T-helper 1 cell treated with Interleukin-12 subunit alpha and Interleukin-12 subunit beta and Interleukin-4 antibody, amounts not matched to agents 30 μg/mL and 1 μg/mL, for 36 hours (primary cell): ENCODE measurements around the gene MEA1.
A peak's percentile ranks its signal among the peaks of the same experiment; 100 is the strongest.

Experiments
- H3K27ac Mint-ChIP-seq: one replicate; pipeline ENCODE4 v1.8.0; 2021; ENCODE audit warnings: mild to moderate bottlenecking, mixed read lengths
- H3K27me3 Mint-ChIP-seq: one replicate; pipeline ENCODE4 v1.8.0; 2021; ENCODE audit warnings: low read depth, mixed read lengths
- H3K36me3 Mint-ChIP-seq: one replicate; pipeline ENCODE4 v1.8.0; 2021; ENCODE audit warnings: low read depth, mixed read lengths
- H3K4me1 Mint-ChIP-seq: one replicate; pipeline ENCODE4 v1.8.0; 2021; ENCODE audit warnings: low read depth, mixed read lengths
- H3K4me3 Mint-ChIP-seq: one replicate; pipeline ENCODE4 v1.8.0; 2021; ENCODE audit warnings: mild to moderate bottlenecking, moderate library complexity, mixed read lengths
- H3K9me3 Mint-ChIP-seq: one replicate; pipeline ENCODE4 v1.8.0; 2021; ENCODE audit warnings: mixed read lengths

Gene MEA1

GRCh38 chr6:42978839-42979522, 34.8 kb downstream of the MEA1 start, which contains the start of gene PEX6:
TSS of gene PEX6 (minus strand) at chr6:42979181. CDS start at chr6:42979150, 31 bp downstream.
- Mint-ChIP-seq H3K4me1 (peaks cover 32% of the 10 kb centered on the region), H3K36me3 (peaks cover 8% of the 10 kb centered on the region), H3K27me3 (no peaks in the 10 kb centered on the region), H3K9me3 (no peaks in the 10 kb centered on the region), H3K27ac (peak within 1 kb of the TSS; percentile 96), H3K4me3 (peak within 1 kb of the TSS; percentile 88)

GRCh38 chr6:42978487-42978838, 35.3 kb downstream of the MEA1 start:
- Mint-ChIP-seq H3K27me3 (no peaks in the 10 kb centered on the region), H3K4me3 (peak overlapping the region; percentile 88), H3K27ac (peak overlapping the region; percentile 81), H3K36me3 (peaks cover 9% of the 10 kb centered on the region), H3K9me3 (no peaks in the 10 kb centered on the region), H3K4me1 (peaks cover 28% of the 10 kb centered on the region)

GRCh38 chr6:42974919-42975505, 38.7 kb downstream of the MEA1 start:
- no peaks in the 10 kb centered on the region for H3K9me3 Mint-ChIP-seq
- no peak overlapping the region for H3K4me3 Mint-ChIP-seq
- H3K27me3 Mint-ChIP-seq = no peaks in the 10 kb centered on the region
- peaks cover 9% of the 10 kb centered on the region for H3K36me3 Mint-ChIP-seq
- H3K27ac Mint-ChIP-seq = no peak overlapping the region
- peaks cover 24% of the 10 kb centered on the region for H3K4me1 Mint-ChIP-seq

DNA sequence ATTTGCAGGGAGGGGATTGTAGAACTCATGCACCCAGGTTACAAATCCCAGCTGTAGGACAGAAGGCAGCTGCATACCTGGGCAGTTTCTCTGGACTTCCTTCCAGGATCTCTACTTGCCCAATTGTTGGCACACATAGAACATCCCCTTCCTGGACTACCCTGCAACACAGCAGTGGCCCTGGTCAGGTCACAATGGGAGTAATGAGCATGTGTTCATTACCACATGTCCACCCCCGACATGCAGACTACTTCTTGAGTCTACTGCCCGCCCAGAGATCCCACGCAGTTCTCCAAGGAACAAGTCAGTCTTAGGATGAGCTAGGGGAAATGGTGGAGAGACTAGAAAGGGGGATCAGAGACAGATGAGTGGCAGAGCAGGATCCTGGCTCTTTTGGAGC, 39.8 kb downstream of the MEA1 start:
- H3K4me3 Mint-ChIP-seq = no peak overlapping the region
- H3K9me3 Mint-ChIP-seq = no peaks in the 10 kb centered on the region
- H3K36me3 Mint-ChIP-seq = peaks cover 12% of the 10 kb centered on the region
- no peaks in the 10 kb centered on the region for H3K27me3 Mint-ChIP-seq
- H3K27ac Mint-ChIP-seq = peak overlapping the region; percentile 4
- peaks cover 14% of the 10 kb centered on the region for H3K4me1 Mint-ChIP-seq

- Mint-ChIP-seq H3K4me1 (peaks cover 9% of the 10 kb centered on the region), H3K9me3 (no peaks in the 10 kb centered on the region), H3K36me3 (peaks cover 13% of the 10 kb centered on the region), H3K27ac (no peak overlapping the region), H3K4me3 (no peak overlapping the region), H3K27me3 (no peaks in the 10 kb centered on the region)
Measured at GRCh38 chr6:42971746-42972327, 41.9 kb downstream of the MEA1 start.

GRCh38 chr6:42970871-42971612, 42.7 kb downstream of the MEA1 start:
- no peaks in the 10 kb centered on the region for H3K27me3 Mint-ChIP-seq
- no peaks in the 10 kb centered on the region for H3K9me3 Mint-ChIP-seq
- no peak overlapping the region for H3K27ac Mint-ChIP-seq
- peaks cover 12% of the 10 kb centered on the region for H3K36me3 Mint-ChIP-seq
- peaks cover 4% of the 10 kb centered on the region for H3K4me1 Mint-ChIP-seq
- H3K4me3 Mint-ChIP-seq = no peak overlapping the region

DNA sequence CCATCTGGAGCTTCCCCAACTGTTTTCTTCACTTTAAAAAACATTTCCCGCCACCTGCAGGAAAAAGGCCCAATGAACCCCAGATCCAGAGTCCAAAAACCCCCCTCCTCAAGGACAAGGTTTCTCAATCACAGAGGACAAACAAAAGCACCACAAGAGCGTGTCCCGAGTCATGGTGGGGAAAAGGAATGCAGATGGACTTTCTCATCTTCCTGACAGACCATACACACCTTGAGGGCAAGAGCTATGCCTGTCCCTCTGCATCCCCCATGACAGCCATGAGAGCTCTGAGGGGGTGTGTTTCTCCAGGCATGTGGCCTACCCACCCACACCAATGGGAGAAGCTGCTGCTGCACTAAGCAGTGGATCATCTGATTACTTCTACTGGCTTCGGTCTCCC, 43.8 kb downstream of the MEA1 start:
- Mint-ChIP-seq H3K4me1 (peaks cover 4% of the 10 kb centered on the region), H3K27me3 (no peaks in the 10 kb centered on the region), H3K9me3 (no peaks in the 10 kb centered on the region), H3K36me3 (peaks cover 12% of the 10 kb centered on the region), H3K4me3 (no peak overlapping the region), H3K27ac (no peak overlapping the region)

DNA sequence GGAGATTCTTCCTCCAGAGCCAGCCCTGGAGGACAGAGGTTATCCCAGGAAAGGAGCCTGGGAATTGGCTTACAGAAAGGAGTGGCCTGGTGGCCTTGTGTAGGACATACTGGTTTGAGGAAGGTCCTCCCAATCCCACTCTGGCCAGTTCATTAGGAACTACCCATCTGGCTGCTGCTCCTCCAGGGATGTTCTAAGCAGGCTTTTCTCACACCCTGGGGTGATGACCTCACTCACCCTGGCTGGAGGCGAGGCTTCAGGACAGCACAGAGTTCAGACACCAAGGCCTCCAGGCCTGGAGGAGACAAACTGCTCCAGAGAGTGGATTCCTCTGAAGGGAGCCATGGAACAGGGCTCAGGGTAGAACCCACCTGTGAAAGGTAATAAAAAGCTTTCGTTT, 44.3 kb downstream of the MEA1 start:
- H3K4me3 Mint-ChIP-seq = no peak overlapping the region
- peaks cover 4% of the 10 kb centered on the region for H3K4me1 Mint-ChIP-seq
- no peak overlapping the region for H3K27ac Mint-ChIP-seq
- H3K9me3 Mint-ChIP-seq = no peaks in the 10 kb centered on the region
- no peaks in the 10 kb centered on the region for H3K27me3 Mint-ChIP-seq
- H3K36me3 Mint-ChIP-seq = peaks cover 12% of the 10 kb centered on the region

DNA sequence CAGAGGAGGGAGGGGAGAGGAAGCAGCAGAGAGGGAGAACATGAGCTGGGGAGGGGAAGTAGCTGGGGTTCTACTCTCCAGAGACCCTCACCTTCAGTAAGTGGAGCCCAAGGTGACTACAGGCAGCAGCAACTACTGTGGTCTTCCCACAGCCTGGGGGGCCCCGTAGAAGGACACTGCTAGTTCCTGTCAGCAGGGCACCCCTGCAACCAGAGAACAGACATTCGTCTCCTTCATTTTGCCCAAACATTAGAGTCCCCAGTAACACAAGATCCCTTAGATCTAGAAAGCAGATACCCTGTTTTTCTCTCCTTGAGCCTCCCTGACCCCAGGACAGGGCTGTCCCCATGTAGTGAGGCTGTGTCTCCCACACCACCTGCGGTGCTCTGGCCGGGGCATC, 45.0 kb downstream of the MEA1 start:
- H3K36me3 Mint-ChIP-seq = peaks cover 11% of the 10 kb centered on the region
- H3K4me3 Mint-ChIP-seq = no peak overlapping the region
- no peak overlapping the region for H3K27ac Mint-ChIP-seq
- H3K27me3 Mint-ChIP-seq = no peaks in the 10 kb centered on the region
- peaks cover 4% of the 10 kb centered on the region for H3K4me1 Mint-ChIP-seq
- no peaks in the 10 kb centered on the region for H3K9me3 Mint-ChIP-seq

GRCh38 chr6:42968126-42968701, 45.5 kb downstream of the MEA1 start:
- H3K36me3 Mint-ChIP-seq = peaks cover 11% of the 10 kb centered on the region
- H3K4me1 Mint-ChIP-seq = peaks cover 4% of the 10 kb centered on the region
- no peaks in the 10 kb centered on the region for H3K9me3 Mint-ChIP-seq
- no peak overlapping the region for H3K4me3 Mint-ChIP-seq
- no peak overlapping the region for H3K27ac Mint-ChIP-seq
- H3K27me3 Mint-ChIP-seq = no peaks in the 10 kb centered on the region

GRCh38 chr6:42967228-42967627, 46.5 kb downstream of the MEA1 start:
- Mint-ChIP-seq H3K4me1 (peaks cover 4% of the 10 kb centered on the region), H3K27me3 (no peaks in the 10 kb centered on the region), H3K9me3 (no peaks in the 10 kb centered on the region), H3K36me3 (peaks cover 17% of the 10 kb centered on the region), H3K27ac (no peak overlapping the region), H3K4me3 (no peak overlapping the region)

DNA sequence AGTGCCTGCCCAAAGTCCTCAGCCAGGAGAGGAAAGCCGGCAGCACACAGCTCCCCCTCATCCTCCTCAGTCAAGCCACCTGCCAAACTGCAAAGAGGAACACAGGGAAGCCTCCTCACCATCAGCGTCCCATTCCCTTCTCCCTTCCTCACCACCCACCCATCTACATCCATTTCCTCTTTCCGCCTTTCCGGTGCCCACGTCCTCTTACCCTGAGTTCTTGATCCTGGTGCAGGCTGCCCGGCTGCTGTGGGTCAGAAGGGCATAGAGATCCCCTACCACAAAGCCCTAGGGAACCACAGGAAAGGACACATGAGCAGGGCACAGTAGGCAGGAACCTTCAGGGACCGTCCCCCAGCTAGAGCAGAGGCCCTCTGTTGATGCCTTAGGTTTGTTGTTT, 47.2 kb downstream of the MEA1 start:
- Mint-ChIP-seq H3K36me3 (peaks cover 21% of the 10 kb centered on the region), H3K27me3 (no peaks in the 10 kb centered on the region)

GRCh38 chr6:42963855-42964605, 49.7 kb downstream of the MEA1 start:
- no peaks in the 10 kb centered on the region for H3K9me3 Mint-ChIP-seq
- H3K27ac Mint-ChIP-seq = no peak overlapping the region
- H3K27me3 Mint-ChIP-seq = peaks cover 13% of the 10 kb centered on the region
- H3K36me3 Mint-ChIP-seq = peaks cover 18% of the 10 kb centered on the region
- no peak overlapping the region for H3K4me3 Mint-ChIP-seq
- H3K4me1 Mint-ChIP-seq = peaks cover 4% of the 10 kb centered on the region

More for the DNA sequence above, 47.2 kb downstream of the MEA1 start:
- Mint-ChIP-seq H3K4me1 (peaks cover 3% of the 10 kb centered on the region), H3K4me3 (no peak overlapping the region), H3K27ac (no peak overlapping the region), H3K9me3 (no peaks in the 10 kb centered on the region)
